SK-N-SH (cell line): ENCODE results near the gene H6PD. TPM values are rescaled to one million over a fixed set of nuclear protein-coding genes. Genes with fewer than 3 reads are reported as not detected.

Experiments used
- CTCF ChIA-PET: fragments of 300-600, 350-600 bp; formaldehyde crosslinking; extraction: SDS; loops from one replicate; lab custom pipeline; 2021; lab: Yijun Ruan, JAX
- POLR2A ChIA-PET: fragments of 350-600 bp; sonication (Branson Sonifier 250); formaldehyde crosslinking; extraction: SDS; loops from one replicate; lab custom pipeline; 2020; ENCODE audit warnings: antibody characterized with exemption, inconsistent platforms; lab: Yijun Ruan, JAX
- DNase-seq: peaks from one replicate; pipeline ENCODE4 v3.0.0; 2012
- H2AFZ ChIP-seq: fragments of 200-600 bp; sonication (generic); 2 replicates; pipeline ENCODE4 v1.8.1; 2016; ENCODE audit warnings: antibody characterized with exemption, mild to moderate bottlenecking, low read depth
- H3F3A ChIP-seq: fragments of 200-600 bp; sonication (generic); replicated peaks from 2 replicates; pipeline ENCODE3; 2016; ENCODE audit warnings: antibody characterized with exemption, mild to moderate bottlenecking; ENCODE audit not compliant: insufficient read depth
- H3K27ac ChIP-seq, 2 experiments: fragments of 200-500 bp in 1 of 2; fragments of 200-600 bp in 1 of 2; sonication (Bioruptor generic) in 1 of 2; sonication (generic), shearing (Covaris generic) in 1 of 2; 2 replicates each; pipeline versions ENCODE4 v1.5.1 to v1.6.1; 2014 to 2016; ENCODE audit warnings: low read depth in 2 of 2, inconsistent platforms in 1 of 2, low read length in 1 of 2, mild to moderate bottlenecking in 1 of 2, mixed read lengths in 1 of 2
- H3K27me3 ChIP-seq: fragments of 200-600 bp; sonication (generic), shearing (Covaris generic); 2 replicates; pipeline ENCODE4 v1.6.1; 2016; ENCODE audit warnings: mixed run types; ENCODE audit not compliant: insufficient read depth
- H3K36me3 ChIP-seq, 2 experiments: fragments of 200-500 bp in 1 of 2; fragments of 200-600 bp in 1 of 2; sonication (Bioruptor generic) in 1 of 2; sonication (generic) in 1 of 2; replicated peaks in 1 of 2; 2 replicates each; pipeline versions ENCODE3 to v1.5.1; 2014 to 2016; ENCODE audit warnings: low read length in 1 of 2, mild to moderate bottlenecking in 1 of 2; ENCODE audit not compliant: insufficient read depth in 2 of 2, control insufficient read depth in 1 of 2
- H3K4me1 ChIP-seq, 2 experiments: fragments of 200-500 bp in 1 of 2; fragments of 200-600 bp in 1 of 2; sonication (Bioruptor generic) in 1 of 2; sonication (generic), shearing (Covaris generic) in 1 of 2; 2 replicates each; pipeline versions ENCODE4 v1.5.1 to v1.6.1; 2014 to 2016; ENCODE audit warnings: low read depth in 1 of 2, low read length in 1 of 2, mixed run types in 1 of 2; ENCODE audit not compliant: insufficient read depth in 2 of 2, control insufficient read depth in 1 of 2
- H3K4me2 ChIP-seq: fragments of 200-600 bp; sonication (generic), shearing (Covaris generic); 2 replicates; pipeline ENCODE4 v1.6.1; 2017; ENCODE audit warnings: mixed run types
- H3K4me3 ChIP-seq, 2 experiments: fragments of 200-500 bp in 1 of 2; fragments of 200-600 bp in 1 of 2; sonication (Bioruptor generic) in 1 of 2; sonication (generic), shearing (Covaris generic) in 1 of 2; 2 replicates each; pipeline versions ENCODE4 v1.5.1 to v1.8.1; 2014 to 2016; ENCODE audit warnings: low read depth in 2 of 2, inconsistent platforms in 1 of 2, low read length in 1 of 2, mild to moderate bottlenecking in 1 of 2, mixed read lengths in 1 of 2, moderate library complexity in 1 of 2
- H3K79me2 ChIP-seq: fragments of 200-600 bp; sonication (generic); 2 replicates; pipeline ENCODE4 v1.8.1; 2017; ENCODE audit warnings: mild to moderate bottlenecking; ENCODE audit not compliant: insufficient read depth
- H3K9ac ChIP-seq: fragments of 200-600 bp; sonication (generic); 2 replicates; pipeline ENCODE4 v1.6.1; 2017; ENCODE audit warnings: mixed run types
- H3K9me2 ChIP-seq: fragments of 200-600 bp; sonication (generic); 2 replicates; pipeline ENCODE4 v1.6.1; 2017; ENCODE audit warnings: mixed run types
- H3K9me3 ChIP-seq: fragments of 200-600 bp; sonication (generic); 2 replicates; pipeline ENCODE4 v1.6.1; 2017; ENCODE audit warnings: mixed run types, mild to moderate bottlenecking, moderate library complexity
- H4K20me1 ChIP-seq: fragments of 200-600 bp; sonication (generic); 2 replicates; pipeline ENCODE4 v1.6.1; 2017; ENCODE audit warnings: mild to moderate bottlenecking, mixed run types; ENCODE audit not compliant: insufficient read depth
- CHD2 ChIP-seq: fragments of 150-350 bp; IDR thresholded peaks from 2 replicates; pipeline ENCODE4 v1.6.1; 2018; ENCODE audit warnings: low read length; ENCODE audit not compliant: partially characterized antibody
- EZH2phosphoT487 ChIP-seq: fragments of 200-600 bp; sonication (generic); IDR thresholded peaks from 2 replicates; pipeline ENCODE4 v1.6.1; 2017; ENCODE audit warnings: low read depth, mixed run types, mild to moderate bottlenecking, antibody characterized with exemption, moderate library complexity, borderline replicate concordance
- FOXJ3 ChIP-seq: sonication (generic); formaldehyde crosslinking; IDR thresholded peaks from 2 replicates; pipeline ENCODE4 v1.5.1; 2020; ENCODE audit warnings: mild to moderate bottlenecking, missing genetic modification reagents
- FOXM1 ChIP-seq: IDR thresholded peaks from 2 replicates; pipeline ENCODE4 v1.4.0; 2012; ENCODE audit warnings: low read depth, mild to moderate bottlenecking
- MXI1 ChIP-seq: IDR thresholded peaks from 2 replicates; pipeline ENCODE4 v1.6.1; 2012; ENCODE audit warnings: mild to moderate bottlenecking, low read depth, low read length, improper control_type of control experiment
- NFIC ChIP-seq: IDR thresholded peaks from 2 replicates; pipeline ENCODE4 v1.4.0; 2012; ENCODE audit warnings: borderline replicate concordance
- PBX3 ChIP-seq: IDR thresholded peaks from 2 replicates; pipeline ENCODE4; 2012
- POLR2AphosphoS5 ChIP-seq: IDR thresholded peaks from 2 replicates; pipeline ENCODE4 v1.6.1; 2012; ENCODE audit warnings: low read depth, low read length
- RAD21 ChIP-seq: IDR thresholded peaks from 2 replicates; pipeline ENCODE4 v1.6.1; 2012; ENCODE audit warnings: mild to moderate bottlenecking, low read length
- RXRA ChIP-seq: IDR thresholded peaks from 2 replicates; pipeline ENCODE4 v1.4.0; 2012; ENCODE audit warnings: low read depth, mild to moderate bottlenecking, borderline replicate concordance
- SIN3A ChIP-seq: IDR thresholded peaks from 2 replicates; pipeline ENCODE4 v1.6.1; 2012; ENCODE audit warnings: low read depth, mild to moderate bottlenecking, low read length, moderate library complexity, borderline replicate concordance
- SMC3 ChIP-seq: IDR thresholded peaks from 2 replicates; pipeline ENCODE4 v1.6.1; 2012; ENCODE audit warnings: low read depth, low read length, improper control_type of control experiment
- TEAD4 ChIP-seq: IDR thresholded peaks from 2 replicates; pipeline ENCODE4 v1.4.0; 2012; ENCODE audit warnings: mild to moderate bottlenecking, borderline replicate concordance; ENCODE audit not compliant: insufficient read depth
- WGBS: methylation state at CpG from one replicate; pipeline ENCODE4 v1.1.6; 2017; ENCODE audit warnings: low lambda C conversion rate; 5-methylcytosine and 5-hydroxymethylcytosine counted together
- polyA plus RNA-seq, 3 experiments: library from polyadenylated mRNA; depleted of rRNA; stranded (reverse); fragments of >200 nt; gene quantifications; 2 replicates each; pipeline ENCODE4 v1.2.3, GENCODE V29; 2012
- TF ChIP-seq, protein P1 (sequence below): IDR thresholded peaks from 2 replicates; pipeline ENCODE4 v1.6.1; 2012; ENCODE audit warnings: mild to moderate bottlenecking, low read depth, low read length, moderate library complexity

H6PD gene
- polyA plus RNA-seq, 1 of the 3 experiments (the other 2 are of a cell fraction): 19.1 TPM

- Histone ChIP-seq H3K4me1 (peaks cover 5 to 12% of the 10 kb centered on the region in 2 experiments; a peak in 2 of 4 replicates), H2AFZ (no peak overlapping the region), H3K27ac (no peak overlapping the region), H4K20me1 (no peaks in the 10 kb centered on the region), H3K9ac (no peak overlapping the region), H3F3A (peaks cover 8% of the 10 kb centered on the region), H3K9me3 (no peaks in the 10 kb centered on the region), H3K4me2 (no peak overlapping the region), H3K4me3 (no peak overlapping the region), H3K27me3 (no peaks in the 10 kb centered on the region), H3K9me2 (no peaks in the 10 kb centered on the region), H3K36me3 (peaks cover 0 to 8% of the 10 kb centered on the region in 2 experiments), H3K79me2 (no peaks in the 10 kb centered on the region)
- WGBS: 88% methylated on average over 4 of the region's 11 CpGs
- POLR2A ChIA-PET: interaction anchor here (1.2 kb wide), 1 partner anchor 9 kb away, joined by 4 read pairs; no protein-coding TSS in a partner anchor
- TF ChIP-seq SIN3A (no peak), MXI1 (no peak), FOXM1 (no peak), NFIC (no peak), FOXJ3 (CRISPR knock-in tag) (no peak), TEAD4 (no peak), EZH2phosphoT487 (no peak), CHD2 (no peak), SMC3 (no peak), RAD21 (no peak)
- CTCF ChIA-PET: interaction anchor here (0.7 to 2.6 kb wide), 2 partner anchors 131 to 218 kb away, joined by 3 to 9 read pairs; no protein-coding TSS in a partner anchor
- no peak for DNase-seq
Observed at GRCh38 chr1:9273177-9273576, 38.6 kb downstream of the H6PD start.

GRCh38 chr1:9275161-9275560, 40.6 kb downstream of the H6PD start:
- no peak for DNase-seq
- Histone ChIP-seq H3K79me2 (no peaks in the 10 kb centered on the region), H3K4me3 (no peak overlapping the region), H3K9me2 (no peaks in the 10 kb centered on the region), H3K27ac (peak overlapping the region in 1 of 2 experiments; percentile 63; a peak in 1 of 4 replicates), H2AFZ (no peak overlapping the region), H3K4me1 (peaks cover 5 to 14% of the 10 kb centered on the region in 2 experiments; a peak in 2 of 4 replicates), H4K20me1 (no peaks in the 10 kb centered on the region), H3K36me3 (no peaks in the 10 kb centered on the region), H3F3A (peaks cover 8% of the 10 kb centered on the region), H3K27me3 (no peaks in the 10 kb centered on the region), H3K9ac (no peak overlapping the region), H3K9me3 (no peaks in the 10 kb centered on the region), H3K4me2 (peak overlapping the region; percentile 70; the same call in 1 of the 2 replicates)
- ChIA-PET CTCF (interaction anchor here (0.6 to 1.7 kb wide), 5 partner anchors 8 to 357 kb away, joined by 3 to 6 read pairs (median 3); no protein-coding TSS in a partner anchor), POLR2A (no interaction called here)
- 88% methylated on average over 10 of the region's 10 CpGs for WGBS
- TF ChIP-seq, protein P1, sequence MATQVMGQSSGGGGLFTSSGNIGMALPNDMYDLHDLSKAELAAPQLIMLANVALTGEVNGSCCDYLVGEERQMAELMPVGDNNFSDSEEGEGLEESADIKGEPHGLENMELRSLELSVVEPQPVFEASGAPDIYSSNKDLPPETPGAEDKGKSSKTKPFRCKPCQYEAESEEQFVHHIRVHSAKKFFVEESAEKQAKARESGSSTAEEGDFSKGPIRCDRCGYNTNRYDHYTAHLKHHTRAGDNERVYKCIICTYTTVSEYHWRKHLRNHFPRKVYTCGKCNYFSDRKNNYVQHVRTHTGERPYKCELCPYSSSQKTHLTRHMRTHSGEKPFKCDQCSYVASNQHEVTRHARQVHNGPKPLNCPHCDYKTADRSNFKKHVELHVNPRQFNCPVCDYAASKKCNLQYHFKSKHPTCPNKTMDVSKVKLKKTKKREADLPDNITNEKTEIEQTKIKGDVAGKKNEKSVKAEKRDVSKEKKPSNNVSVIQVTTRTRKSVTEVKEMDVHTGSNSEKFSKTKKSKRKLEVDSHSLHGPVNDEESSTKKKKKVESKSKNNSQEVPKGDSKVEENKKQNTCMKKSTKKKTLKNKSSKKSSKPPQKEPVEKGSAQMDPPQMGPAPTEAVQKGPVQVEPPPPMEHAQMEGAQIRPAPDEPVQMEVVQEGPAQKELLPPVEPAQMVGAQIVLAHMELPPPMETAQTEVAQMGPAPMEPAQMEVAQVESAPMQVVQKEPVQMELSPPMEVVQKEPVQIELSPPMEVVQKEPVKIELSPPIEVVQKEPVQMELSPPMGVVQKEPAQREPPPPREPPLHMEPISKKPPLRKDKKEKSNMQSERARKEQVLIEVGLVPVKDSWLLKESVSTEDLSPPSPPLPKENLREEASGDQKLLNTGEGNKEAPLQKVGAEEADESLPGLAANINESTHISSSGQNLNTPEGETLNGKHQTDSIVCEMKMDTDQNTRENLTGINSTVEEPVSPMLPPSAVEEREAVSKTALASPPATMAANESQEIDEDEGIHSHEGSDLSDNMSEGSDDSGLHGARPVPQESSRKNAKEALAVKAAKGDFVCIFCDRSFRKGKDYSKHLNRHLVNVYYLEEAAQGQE: no peak
- TF ChIP-seq RXRA (no peak), FOXM1 (no peak), RAD21 (no peak), POLR2AphosphoS5 (no peak), SMC3 (no peak), PBX3 (no peak)
